ENCODE results near the gene PVALEF.

GRCh38 chr17:81191646-81192045, 26.3 kb downstream of the PVALEF start:
- no peak for TF ChIP-seq CTCF (IDR thresholded peaks at IDR 0.05)
- TF ChIP-seq POLR2AphosphoS5 (IDR thresholded peaks at IDR 0.05), result no peak
- no peak for TF ChIP-seq POLR2A (IDR thresholded peaks at IDR 0.05; ENCODE audit: low read depth)

All from esophagus muscularis mucosa (tissue), 3 donors.